HL-60 (cell line): ENCODE measurements around the gene MLLT3.

Experiments used
- POLR2AphosphoS5 ChIP-seq: IDR thresholded peaks from 2 replicates; pipeline ENCODE4 v1.6.1; 2012; ENCODE audit warnings: low read depth
- TF ChIP-seq, protein P1 (sequence below): IDR thresholded peaks from one replicate; pipeline ENCODE4 v1.5.1; 2011; ENCODE audit warnings: low read length, control low read depth, inconsistent platforms; ENCODE audit not compliant: insufficient read depth

GRCh38 chr9:20623021-20623747, 885 bp upstream of the MLLT3 start:
- TF ChIP-seq, protein P1, sequence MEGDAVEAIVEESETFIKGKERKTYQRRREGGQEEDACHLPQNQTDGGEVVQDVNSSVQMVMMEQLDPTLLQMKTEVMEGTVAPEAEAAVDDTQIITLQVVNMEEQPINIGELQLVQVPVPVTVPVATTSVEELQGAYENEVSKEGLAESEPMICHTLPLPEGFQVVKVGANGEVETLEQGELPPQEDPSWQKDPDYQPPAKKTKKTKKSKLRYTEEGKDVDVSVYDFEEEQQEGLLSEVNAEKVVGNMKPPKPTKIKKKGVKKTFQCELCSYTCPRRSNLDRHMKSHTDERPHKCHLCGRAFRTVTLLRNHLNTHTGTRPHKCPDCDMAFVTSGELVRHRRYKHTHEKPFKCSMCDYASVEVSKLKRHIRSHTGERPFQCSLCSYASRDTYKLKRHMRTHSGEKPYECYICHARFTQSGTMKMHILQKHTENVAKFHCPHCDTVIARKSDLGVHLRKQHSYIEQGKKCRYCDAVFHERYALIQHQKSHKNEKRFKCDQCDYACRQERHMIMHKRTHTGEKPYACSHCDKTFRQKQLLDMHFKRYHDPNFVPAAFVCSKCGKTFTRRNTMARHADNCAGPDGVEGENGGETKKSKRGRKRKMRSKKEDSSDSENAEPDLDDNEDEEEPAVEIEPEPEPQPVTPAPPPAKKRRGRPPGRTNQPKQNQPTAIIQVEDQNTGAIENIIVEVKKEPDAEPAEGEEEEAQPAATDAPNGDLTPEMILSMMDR, result no peak
- no peak for TF ChIP-seq POLR2AphosphoS5
